SK-N-SH (cell line): ENCODE data around the gene ARHGAP10. TPM values are rescaled to one million over a fixed set of nuclear protein-coding genes. Genes with fewer than 3 reads are reported as not detected.

Source experiments
- CTCF ChIA-PET: fragments of 300-600, 350-600 bp; formaldehyde crosslinking; extraction: SDS; loops from one replicate; lab custom pipeline; 2021; lab: Yijun Ruan, JAX
- POLR2A ChIA-PET: fragments of 350-600 bp; sonication (Branson Sonifier 250); formaldehyde crosslinking; extraction: SDS; loops from one replicate; lab custom pipeline; 2020; ENCODE audit warnings: antibody characterized with exemption, inconsistent platforms; lab: Yijun Ruan, JAX
- DNase-seq: peaks from one replicate; pipeline ENCODE4 v3.0.0; 2012
- H2AFZ ChIP-seq: fragments of 200-600 bp; sonication (generic); 2 replicates; pipeline ENCODE4 v1.8.1; 2016; ENCODE audit warnings: antibody characterized with exemption, mild to moderate bottlenecking, low read depth
- H3F3A ChIP-seq: fragments of 200-600 bp; sonication (generic); replicated peaks from 2 replicates; pipeline ENCODE3; 2016; ENCODE audit warnings: antibody characterized with exemption, mild to moderate bottlenecking; ENCODE audit not compliant: insufficient read depth
- H3K27ac ChIP-seq, 2 experiments: fragments of 200-500 bp in 1 of 2; fragments of 200-600 bp in 1 of 2; sonication (Bioruptor generic) in 1 of 2; sonication (generic), shearing (Covaris generic) in 1 of 2; 2 replicates each; pipeline versions ENCODE4 v1.5.1 to v1.6.1; 2014 to 2016; ENCODE audit warnings: low read depth in 2 of 2, inconsistent platforms in 1 of 2, low read length in 1 of 2, mild to moderate bottlenecking in 1 of 2, mixed read lengths in 1 of 2
- H3K27me3 ChIP-seq: fragments of 200-600 bp; sonication (generic), shearing (Covaris generic); 2 replicates; pipeline ENCODE4 v1.6.1; 2016; ENCODE audit warnings: mixed run types; ENCODE audit not compliant: insufficient read depth
- H3K36me3 ChIP-seq, 2 experiments: fragments of 200-500 bp in 1 of 2; fragments of 200-600 bp in 1 of 2; sonication (Bioruptor generic) in 1 of 2; sonication (generic) in 1 of 2; replicated peaks in 1 of 2; 2 replicates each; pipeline versions ENCODE3 to v1.5.1; 2014 to 2016; ENCODE audit warnings: low read length in 1 of 2, mild to moderate bottlenecking in 1 of 2; ENCODE audit not compliant: insufficient read depth in 2 of 2, control insufficient read depth in 1 of 2
- H3K4me1 ChIP-seq, 2 experiments: fragments of 200-500 bp in 1 of 2; fragments of 200-600 bp in 1 of 2; sonication (Bioruptor generic) in 1 of 2; sonication (generic), shearing (Covaris generic) in 1 of 2; 2 replicates each; pipeline versions ENCODE4 v1.5.1 to v1.6.1; 2014 to 2016; ENCODE audit warnings: low read depth in 1 of 2, low read length in 1 of 2, mixed run types in 1 of 2; ENCODE audit not compliant: insufficient read depth in 2 of 2, control insufficient read depth in 1 of 2
- H3K4me2 ChIP-seq: fragments of 200-600 bp; sonication (generic), shearing (Covaris generic); 2 replicates; pipeline ENCODE4 v1.6.1; 2017; ENCODE audit warnings: mixed run types
- H3K4me3 ChIP-seq, 2 experiments: fragments of 200-500 bp in 1 of 2; fragments of 200-600 bp in 1 of 2; sonication (Bioruptor generic) in 1 of 2; sonication (generic), shearing (Covaris generic) in 1 of 2; 2 replicates each; pipeline versions ENCODE4 v1.5.1 to v1.8.1; 2014 to 2016; ENCODE audit warnings: low read depth in 2 of 2, inconsistent platforms in 1 of 2, low read length in 1 of 2, mild to moderate bottlenecking in 1 of 2, mixed read lengths in 1 of 2, moderate library complexity in 1 of 2
- H3K79me2 ChIP-seq: fragments of 200-600 bp; sonication (generic); 2 replicates; pipeline ENCODE4 v1.8.1; 2017; ENCODE audit warnings: mild to moderate bottlenecking; ENCODE audit not compliant: insufficient read depth
- H3K9ac ChIP-seq: fragments of 200-600 bp; sonication (generic); 2 replicates; pipeline ENCODE4 v1.6.1; 2017; ENCODE audit warnings: mixed run types
- H3K9me2 ChIP-seq: fragments of 200-600 bp; sonication (generic); 2 replicates; pipeline ENCODE4 v1.6.1; 2017; ENCODE audit warnings: mixed run types
- H3K9me3 ChIP-seq: fragments of 200-600 bp; sonication (generic); 2 replicates; pipeline ENCODE4 v1.6.1; 2017; ENCODE audit warnings: mixed run types, mild to moderate bottlenecking, moderate library complexity
- H4K20me1 ChIP-seq: fragments of 200-600 bp; sonication (generic); 2 replicates; pipeline ENCODE4 v1.6.1; 2017; ENCODE audit warnings: mild to moderate bottlenecking, mixed run types; ENCODE audit not compliant: insufficient read depth
- ELF1 ChIP-seq: IDR thresholded peaks from 2 replicates; pipeline ENCODE4 v1.4.0; 2012
- EP300 ChIP-seq, 2 experiments: IDR thresholded peaks; 2 replicates each; pipeline versions ENCODE4 v1.4.0 to v1.6.1; 2012; ENCODE audit warnings: borderline replicate concordance in 1 of 2, low read depth in 1 of 2, low read length in 1 of 2
- FOSL2 ChIP-seq: IDR thresholded peaks from 2 replicates; pipeline ENCODE4 v1.4.0; 2012; ENCODE audit warnings: low read depth, mild to moderate bottlenecking, moderate library complexity, borderline replicate concordance
- JUND ChIP-seq: IDR thresholded peaks from 2 replicates; pipeline ENCODE4 v1.4.0; 2012
- MAX ChIP-seq: IDR thresholded peaks from 2 replicates; pipeline ENCODE4 v1.4.0; 2012; ENCODE audit warnings: low read depth
- MEF2A ChIP-seq: IDR thresholded peaks from 2 replicates; pipeline ENCODE4 v1.4.0; 2012; ENCODE audit warnings: low read depth, borderline replicate concordance
- NFIC ChIP-seq: IDR thresholded peaks from 2 replicates; pipeline ENCODE4 v1.4.0; 2012; ENCODE audit warnings: borderline replicate concordance
- PBX3 ChIP-seq: IDR thresholded peaks from 2 replicates; pipeline ENCODE4; 2012
- RAD21 ChIP-seq: IDR thresholded peaks from 2 replicates; pipeline ENCODE4 v1.6.1; 2012; ENCODE audit warnings: mild to moderate bottlenecking, low read length
- REST ChIP-seq: IDR thresholded peaks from 2 replicates; pipeline ENCODE4 v1.6.1; 2012; ENCODE audit warnings: mild to moderate bottlenecking, low read depth, low read length, moderate library complexity
- SIN3A ChIP-seq: IDR thresholded peaks from 2 replicates; pipeline ENCODE4 v1.6.1; 2012; ENCODE audit warnings: low read depth, mild to moderate bottlenecking, low read length, moderate library complexity, borderline replicate concordance
- TCF12 ChIP-seq: IDR thresholded peaks from 2 replicates; pipeline ENCODE4 v1.4.0; 2012
- TEAD4 ChIP-seq: IDR thresholded peaks from 2 replicates; pipeline ENCODE4 v1.4.0; 2012; ENCODE audit warnings: mild to moderate bottlenecking, borderline replicate concordance; ENCODE audit not compliant: insufficient read depth
- ZBTB33 ChIP-seq: IDR thresholded peaks from 2 replicates; pipeline ENCODE4 v1.4.0; 2012; ENCODE audit warnings: low read depth, borderline replicate concordance
- WGBS: methylation state at CpG from one replicate; pipeline ENCODE4 v1.1.6; 2017; ENCODE audit warnings: low lambda C conversion rate; 5-methylcytosine and 5-hydroxymethylcytosine counted together
- polyA plus RNA-seq, 3 experiments: library from polyadenylated mRNA; depleted of rRNA; stranded (reverse); fragments of >200 nt; gene quantifications; 2 replicates each; pipeline ENCODE4 v1.2.3, GENCODE V29; 2012

ARHGAP10 gene
- polyA plus RNA-seq, 1 of the 3 experiments (the other 2 are of a cell fraction), result 15.1 TPM

- ChIA-PET POLR2A (no interaction called here), CTCF (interaction anchor here (0.7 to 0.9 kb wide), 3 partner anchors 12 to 35 kb away, joined by 3 to 4 read pairs (median 4); no protein-coding TSS in a partner anchor)
- peaks cover 44% of the 10 kb centered on the region for H3F3A ChIP-seq
- H3K4me2 ChIP-seq, result peak overlapping the region; percentile 24; the same call in 1 of the 2 replicates
- no peaks in the 10 kb centered on the region for H3K9me3 ChIP-seq
- no peak overlapping the region for H2AFZ ChIP-seq
- H3K27me3 ChIP-seq, result no peaks in the 10 kb centered on the region
- DNase-seq, result no peak
- no peaks in the 10 kb centered on the region for H3K9me2 ChIP-seq
- H3K27ac ChIP-seq, result peak overlapping the region; percentile 58 to 92; a peak in 3 of 4 replicates
- H4K20me1 ChIP-seq, result no peaks in the 10 kb centered on the region
- no peaks in the 10 kb centered on the region; the same call in 1 of the 2 replicates for H3K79me2 ChIP-seq
- H3K36me3 ChIP-seq, result no peaks in the 10 kb centered on the region
- no peak overlapping the region for H3K4me3 ChIP-seq
- peaks cover 21 to 23% of the 10 kb centered on the region in 2 experiments for H3K4me1 ChIP-seq
- 40% methylated on average over 3 of the region's 3 CpGs for WGBS
- H3K9ac ChIP-seq, result peak overlapping the region; percentile 50; the same call in 1 of the 2 replicates
- peak in 1 of 2 experiments; percentile 52; a peak in 1 of 4 replicates for TF ChIP-seq EP300 (IDR thresholded peaks at IDR 0.05; ENCODE audit: borderline replicate concordance in 1 of 2, low read depth in 1 of 2, low read length in 1 of 2)
- TF ChIP-seq MEF2A, result no peak
- TF ChIP-seq TEAD4, result peak; percentile 18; the same call in 1 of the 2 replicates
- peak; percentile 69; the same call in 1 of the 2 replicates for TF ChIP-seq FOSL2
- TF ChIP-seq NFIC, result peak; percentile 69
- no peak for TF ChIP-seq RAD21
- no peak for TF ChIP-seq ELF1
- peak; percentile 79 for TF ChIP-seq JUND
- TF ChIP-seq ZBTB33, result no peak
- TF ChIP-seq SIN3A, result no peak
- TF ChIP-seq REST, result 0 out of 2 replicates have a peak, but pooled peaks have one; percentile 21
- no peak for TF ChIP-seq MAX
- peak; percentile 86 for TF ChIP-seq PBX3
- TF ChIP-seq TCF12, result peak; percentile 76
These were observed 99.1 kb downstream of the ARHGAP10 start for GRCh38 chr4:147830987-147831386.
